CD4-positive, alpha-beta T cell treated with Interleukin-21 for 1 hour (primary cell): ENCODE results near the gene AFG1L.
A peak's percentile ranks its signal among the peaks of the same experiment; 100 is the strongest.
"Not testable (repeated sequence)": the region's sequence is repeated elsewhere in the genome, so short reads cannot be mapped to it uniquely, and the experiment has no call there.

Experiments used
- DNase-seq: peaks from one replicate; pipeline ENCODE4 v3.0.0-alpha.2; 2020

AFG1L gene

DNA sequence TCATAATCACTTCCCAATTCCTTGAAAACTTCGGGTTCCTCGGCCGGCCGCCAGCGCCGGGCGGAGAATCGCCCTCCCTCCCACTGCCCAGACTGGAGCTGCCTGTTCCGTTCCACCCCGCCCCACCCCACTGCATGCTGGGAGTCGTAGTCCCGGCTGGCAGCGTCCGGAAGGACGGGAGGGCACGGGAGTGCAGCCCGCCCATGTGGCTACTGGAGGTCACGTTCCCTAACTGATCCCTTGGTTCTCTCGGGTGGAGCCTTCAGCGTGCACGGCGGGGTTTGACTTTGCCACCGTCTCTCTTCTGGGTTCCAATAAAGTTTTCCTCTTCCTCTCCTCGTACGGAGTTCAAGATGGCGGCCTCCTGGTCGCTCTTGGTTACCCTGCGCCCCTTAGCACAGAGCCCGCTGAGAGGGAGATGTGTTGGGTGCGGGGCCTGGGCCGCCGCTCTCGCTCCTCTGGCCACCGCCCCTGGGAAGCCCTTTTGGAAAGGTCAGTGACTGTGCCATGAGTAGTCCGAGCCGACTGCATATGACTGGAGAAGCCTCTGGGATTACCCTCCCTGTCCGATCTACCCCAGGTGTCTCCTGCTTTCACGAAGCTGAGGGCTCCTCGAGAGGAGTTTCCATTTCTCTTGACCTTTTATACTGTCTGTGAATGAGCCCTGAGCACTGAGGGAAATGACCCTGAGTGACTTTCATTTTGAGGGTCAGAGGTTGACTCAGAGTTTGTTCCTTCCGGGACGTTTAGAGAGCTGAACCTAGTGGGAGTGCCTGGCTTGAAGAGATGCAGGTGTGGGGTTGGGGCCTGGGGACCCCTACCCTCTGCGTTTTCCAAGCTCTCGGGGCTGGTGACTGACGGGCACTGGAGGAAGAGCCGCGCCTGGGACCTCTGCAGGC, at the start of gene AFG1L:
TSS of gene AFG1L (plus strand) at position 328 of the 899 bp plus-strand sequence. CDS start at position 354, 26 bp downstream.
- DNase-seq = peak; percentile 87

DNA sequence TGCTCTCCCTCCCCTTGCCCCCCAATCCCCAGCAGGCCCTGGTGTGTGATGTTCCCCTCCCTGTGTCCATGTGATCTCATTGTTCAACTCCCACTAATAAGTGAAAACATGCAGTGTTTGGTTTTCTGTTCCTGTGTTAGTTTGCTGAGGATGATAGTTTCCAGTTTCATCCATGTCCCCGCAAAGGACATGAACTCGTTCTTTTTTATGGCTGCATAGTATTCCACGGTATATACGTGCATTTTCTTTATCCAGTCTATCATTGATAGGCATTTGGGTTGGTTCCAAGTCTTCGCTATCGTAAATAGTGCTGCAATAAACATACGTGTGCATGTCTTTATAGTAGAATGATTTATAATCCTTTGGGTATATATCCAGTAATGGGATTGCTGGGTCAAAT, 49.8 kb upstream of the AFG1L start:
- DNase-seq = not testable (repeated sequence)

DNA sequence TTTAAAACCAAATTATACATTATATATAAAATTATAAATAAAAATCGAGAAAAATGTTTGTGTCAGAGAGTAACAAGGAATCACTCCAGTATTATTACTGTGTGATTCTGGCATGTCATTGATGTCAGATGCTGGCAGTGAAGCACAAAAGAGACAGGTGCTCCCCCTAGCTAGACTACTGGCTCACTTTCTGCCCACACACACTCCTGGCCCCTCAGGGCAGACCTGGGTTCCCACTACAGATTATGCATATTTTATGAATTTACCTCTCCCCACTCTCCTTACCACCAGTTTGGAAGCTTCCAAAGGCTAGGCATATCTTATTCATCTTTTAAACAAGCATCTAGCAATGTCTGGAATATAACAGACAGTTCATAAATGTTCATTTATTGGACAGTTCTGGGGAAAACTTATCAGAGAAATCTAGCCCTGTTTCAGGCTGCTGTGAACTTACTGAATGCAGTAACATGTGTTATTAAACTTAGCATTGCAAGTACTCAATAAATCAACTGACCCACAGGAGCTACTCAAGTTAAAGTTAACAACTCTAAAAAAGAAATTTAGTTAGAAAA, 46.8 kb upstream of the AFG1L start:
- no peak for DNase-seq

DNA sequence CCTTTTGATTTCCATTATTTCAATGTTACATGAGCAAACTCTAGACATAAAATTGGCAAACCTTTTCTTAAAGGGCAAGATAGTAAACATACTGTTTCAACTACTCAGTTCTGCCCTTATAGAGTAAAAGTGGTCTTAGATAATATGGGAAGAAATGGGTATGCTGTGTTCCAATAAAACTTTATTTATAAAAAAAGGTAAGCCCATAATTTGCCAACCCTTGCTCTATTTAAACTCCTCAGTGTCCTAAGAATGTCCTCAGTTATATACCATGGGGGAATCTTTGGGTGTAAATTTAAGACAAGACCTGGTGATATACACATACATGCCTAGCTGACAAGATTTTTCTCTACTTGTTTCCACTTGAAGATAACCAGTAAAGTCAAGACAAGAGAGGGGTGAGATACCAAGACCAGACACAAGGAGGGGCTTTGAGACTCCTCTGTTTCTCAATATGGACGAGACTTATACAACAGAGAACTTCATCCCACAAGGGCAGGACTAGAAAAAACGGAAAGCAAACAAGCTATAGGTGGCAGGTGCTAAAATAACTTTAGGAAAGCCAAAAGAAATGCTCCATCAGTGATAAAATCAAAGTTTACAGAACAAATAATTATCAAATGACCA, 44.5 kb upstream of the AFG1L start:
- no peak for DNase-seq

DNA sequence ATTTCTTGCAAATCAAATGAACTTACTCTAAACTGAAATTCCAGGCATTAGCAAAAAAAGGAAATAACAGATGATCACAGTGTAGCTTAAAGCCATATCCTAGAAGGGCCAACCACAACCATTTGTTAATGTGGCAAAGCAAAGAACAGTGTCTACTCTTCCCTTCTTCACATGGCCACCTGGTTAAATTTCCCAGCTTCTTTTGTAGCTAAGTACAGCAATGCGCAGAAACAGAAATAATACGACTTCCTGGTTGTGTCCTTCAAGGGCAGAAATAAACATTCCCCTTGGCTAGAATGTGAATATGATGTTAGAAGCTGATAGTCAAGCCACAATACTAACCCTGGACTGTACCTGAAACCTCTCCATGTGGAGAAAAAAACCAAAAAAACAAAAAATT, 43.6 kb upstream of the AFG1L start:
- no peak for DNase-seq

DNA sequence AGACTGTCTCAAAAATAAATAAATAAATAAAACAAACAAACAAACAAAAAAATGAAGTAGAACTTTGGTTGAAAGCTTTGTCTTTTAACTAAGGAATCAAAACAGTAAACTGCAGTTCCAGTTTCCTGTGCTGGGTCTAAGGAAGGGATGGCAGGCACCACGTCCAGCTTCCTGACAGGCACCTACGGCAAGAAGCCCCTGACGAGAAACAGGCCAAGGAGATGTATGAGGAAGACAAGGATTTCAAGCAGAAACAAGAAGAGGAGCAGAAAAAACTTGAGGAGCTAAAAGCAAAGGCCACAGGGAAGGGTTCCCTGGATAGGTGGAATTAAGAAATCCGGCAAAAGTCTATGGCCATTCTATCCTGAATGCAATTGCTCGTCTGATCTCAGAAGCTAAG, 42.8 kb upstream of the AFG1L start:
- DNase-seq = no peak

DNA sequence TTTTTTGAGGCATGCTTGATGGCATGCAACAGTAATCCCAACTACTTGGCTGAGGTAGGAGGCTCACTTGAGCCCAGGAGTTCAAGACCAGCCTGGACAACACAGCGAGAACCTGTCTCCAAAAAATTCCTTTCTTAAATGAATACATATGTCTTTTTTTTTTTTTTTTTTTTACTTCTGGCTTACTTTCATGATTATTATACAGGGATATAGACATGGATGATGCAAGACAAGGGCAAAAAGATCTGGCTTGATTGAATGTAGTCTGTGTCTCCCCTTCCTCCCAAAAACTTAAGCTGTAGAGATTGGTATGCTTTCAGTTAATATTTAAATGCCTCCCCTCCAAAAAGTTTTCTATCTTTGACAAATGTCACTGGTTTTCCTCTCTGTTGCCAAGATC, 41.6 kb upstream of the AFG1L start:
- DNase-seq = no peak

DNA sequence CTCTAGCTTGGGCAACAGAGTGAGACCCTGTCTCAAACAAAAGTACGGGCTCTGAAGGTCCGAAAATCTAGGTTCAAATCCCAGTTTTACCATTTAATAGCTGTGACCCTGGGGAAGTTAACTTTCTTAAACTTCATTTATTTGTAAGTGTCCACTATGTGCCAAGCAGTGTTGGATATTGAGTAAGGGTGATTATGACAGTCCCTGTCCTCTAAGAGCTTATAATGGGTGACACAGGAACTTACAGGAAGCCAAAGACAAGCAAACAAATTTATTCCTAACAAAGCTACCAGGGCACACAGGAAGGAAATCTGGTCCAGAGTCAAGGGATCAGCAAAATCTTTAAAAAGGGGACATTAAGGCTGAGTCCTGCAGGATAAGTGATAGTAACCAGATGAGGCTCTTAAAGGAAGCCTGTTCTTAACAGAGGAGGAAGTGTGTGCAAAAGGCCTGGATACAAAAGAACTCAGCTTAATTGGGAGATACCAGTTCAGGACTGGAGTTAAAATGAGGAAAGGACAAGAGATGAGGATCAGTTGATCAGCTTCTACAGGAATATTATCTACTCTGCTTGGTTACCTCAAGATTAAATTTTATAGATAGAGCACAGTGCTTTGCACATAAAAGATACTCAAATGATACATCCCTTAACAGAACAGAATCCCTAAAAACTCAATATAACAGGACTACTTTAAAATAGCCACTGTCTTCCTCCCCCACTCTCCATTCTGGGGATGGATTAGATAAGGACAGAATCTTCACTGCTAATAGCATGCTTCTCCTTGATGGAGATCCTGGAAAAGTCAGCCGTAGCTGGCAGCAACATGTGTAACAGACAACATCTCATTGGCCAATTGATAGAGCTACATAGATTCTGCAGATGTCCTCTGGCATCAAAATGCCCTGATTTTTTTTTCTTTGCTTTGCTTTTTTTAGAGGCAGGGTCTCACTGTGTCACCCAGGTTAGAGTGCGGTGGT, 40.1 kb upstream of the AFG1L start:
- no peak for DNase-seq

DNA sequence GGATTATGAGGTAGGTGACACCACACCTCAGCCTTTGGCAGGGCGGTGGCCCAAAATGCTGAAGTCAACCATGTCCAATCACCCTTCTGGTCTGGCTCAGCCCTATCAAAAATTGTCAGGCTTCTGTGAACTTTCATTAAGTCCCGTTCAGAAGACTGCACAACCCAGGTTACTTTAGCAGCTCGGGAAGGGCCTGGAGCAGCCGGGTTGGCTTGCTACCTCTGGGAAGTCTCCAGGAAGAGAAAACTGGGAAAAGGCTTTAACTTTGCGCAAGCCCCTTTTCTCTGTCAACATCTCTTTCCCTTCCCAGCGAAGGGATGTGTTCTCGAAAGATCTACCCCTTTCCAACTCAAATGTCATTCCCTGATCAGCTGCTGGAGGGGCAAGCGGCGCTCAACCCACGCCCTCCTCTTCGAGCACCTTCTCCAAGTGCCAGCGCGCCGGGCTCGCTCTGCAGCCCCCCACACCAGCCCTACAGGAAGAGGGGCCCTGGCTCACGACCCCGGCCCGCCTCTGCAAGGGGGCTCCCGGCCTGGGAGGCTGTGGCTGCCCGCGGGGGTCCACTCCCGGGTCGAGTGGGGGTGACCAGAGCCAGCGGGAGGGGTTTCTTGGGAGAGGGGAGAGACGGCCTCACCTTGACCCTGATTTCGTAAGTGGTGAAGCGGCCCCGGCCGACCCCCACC, 34.6 kb upstream of the AFG1L start:
- peak; percentile 25 for DNase-seq

DNA sequence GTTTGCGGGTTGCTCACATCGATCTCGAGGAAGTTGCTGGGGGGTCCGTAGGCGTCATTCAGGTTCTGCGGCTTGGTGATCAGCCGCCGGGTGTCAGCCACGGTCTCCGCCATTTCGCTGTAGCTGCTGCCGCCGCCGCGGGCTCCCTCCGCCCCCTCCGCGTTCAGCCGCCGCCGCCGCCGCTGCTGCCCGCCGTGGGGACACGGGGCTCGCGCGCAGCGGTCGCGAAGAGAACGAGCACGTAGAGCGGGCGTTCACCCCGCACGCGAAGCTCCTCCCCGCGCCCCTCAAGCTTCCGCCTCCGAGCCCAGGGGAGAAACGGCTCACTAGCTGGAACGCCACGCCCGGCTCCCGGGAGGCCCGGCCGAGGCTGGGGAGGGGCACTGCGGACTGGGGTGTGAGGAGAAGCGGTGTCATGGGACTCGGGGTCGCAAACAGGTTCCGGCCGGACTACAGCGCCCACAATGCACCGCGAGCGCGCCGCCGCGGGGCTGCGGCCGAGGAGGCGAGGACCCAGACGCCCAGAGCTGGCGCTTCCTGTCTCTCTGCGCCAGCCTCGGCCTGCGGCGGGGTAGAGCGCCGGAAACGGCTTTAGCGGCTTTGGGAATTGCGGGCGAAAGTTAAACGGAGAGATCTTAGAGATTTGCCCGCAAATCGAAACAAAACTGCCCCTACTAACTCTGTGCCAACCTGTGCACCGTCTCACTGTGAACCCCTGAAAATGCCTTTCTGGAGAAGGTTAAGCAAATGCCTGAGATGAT, 33.9 kb upstream of the AFG1L start, which contains the start of gene SNX3:
TSS of gene SNX3 (minus strand) at position 232 of the 761 bp plus-strand sequence. CDS start at position 113, 119 bp downstream.
- peak; percentile 91 for DNase-seq

DNA sequence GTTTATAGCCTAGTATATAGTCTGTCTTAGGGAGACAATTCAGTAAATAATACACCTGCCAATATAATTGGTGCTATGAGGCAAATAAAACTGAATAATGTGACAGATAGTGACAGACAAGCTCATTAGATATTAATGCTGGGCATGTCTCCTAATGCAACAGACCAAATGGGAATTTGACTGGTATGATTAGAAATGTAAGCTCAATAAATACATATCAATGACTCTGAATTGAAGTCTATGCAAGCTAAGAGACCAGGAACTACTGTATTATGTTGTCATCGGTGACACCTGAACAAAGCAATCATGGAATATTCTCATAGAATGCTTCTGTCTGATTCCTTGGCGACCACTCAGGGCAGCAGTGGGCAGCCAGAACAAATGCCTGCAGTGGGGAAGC, 31.5 kb upstream of the AFG1L start:
- no peak for DNase-seq

DNA sequence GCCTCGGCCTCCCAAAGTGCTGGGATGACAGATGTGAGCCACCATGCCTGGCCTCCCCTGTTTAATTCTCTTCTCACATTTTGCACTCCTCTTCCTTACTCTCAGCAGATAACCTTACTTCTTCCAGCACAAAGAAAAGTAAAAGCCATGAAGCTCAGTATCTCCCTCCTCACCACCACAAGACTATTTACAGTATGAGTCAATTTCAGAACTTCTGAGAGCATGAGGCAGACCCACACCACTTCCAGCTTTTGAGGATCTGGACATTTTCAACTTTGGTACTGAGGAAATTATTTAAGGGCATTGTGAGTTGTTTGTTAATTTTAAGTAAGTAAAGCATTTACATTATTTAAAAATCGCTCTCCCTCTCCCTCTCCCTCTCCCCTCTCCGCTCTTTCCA, 26.0 kb upstream of the AFG1L start:
- DNase-seq = no peak

DNA sequence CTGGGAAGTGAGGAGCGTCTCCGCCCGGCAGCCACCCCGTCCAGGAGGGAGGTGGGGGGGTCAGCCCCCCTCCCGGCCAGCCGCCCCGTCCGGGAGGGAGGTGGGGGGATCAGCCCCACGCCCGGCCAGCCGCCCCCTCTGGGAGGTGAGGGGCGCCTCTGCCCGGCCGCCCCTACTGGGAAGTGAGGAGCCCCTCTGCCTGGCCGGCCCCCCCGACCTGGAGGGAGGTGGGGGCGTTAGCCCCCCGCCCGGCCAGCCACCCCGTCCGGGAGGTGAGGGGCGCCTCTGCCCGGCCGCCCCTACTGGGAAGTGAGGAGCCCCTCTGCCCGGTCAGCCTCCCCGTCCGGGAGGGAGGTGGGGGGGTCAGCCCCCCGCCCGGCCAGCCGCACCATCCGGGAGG, 24.9 kb upstream of the AFG1L start:
- not testable (repeated sequence) for DNase-seq

DNA sequence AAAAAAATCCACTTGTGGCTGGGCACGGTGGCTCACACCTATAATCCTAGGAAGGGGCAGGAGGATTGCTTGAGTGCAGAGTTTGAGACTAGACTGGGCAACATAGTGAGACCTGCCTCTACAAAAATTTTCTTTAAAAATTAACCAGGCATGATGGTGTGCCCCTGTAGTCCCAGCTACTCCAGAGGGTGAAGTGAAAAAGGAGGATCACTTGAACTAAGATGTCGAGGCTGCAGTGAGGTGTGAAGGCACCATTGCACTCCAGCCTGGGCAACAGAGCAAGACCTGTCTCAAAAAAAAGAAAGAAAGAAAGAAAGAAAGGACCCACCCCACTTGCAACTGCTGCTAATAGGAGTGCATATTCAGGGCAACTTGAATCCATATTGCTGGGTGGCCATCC, 20.3 kb upstream of the AFG1L start:
- no peak for DNase-seq

DNA sequence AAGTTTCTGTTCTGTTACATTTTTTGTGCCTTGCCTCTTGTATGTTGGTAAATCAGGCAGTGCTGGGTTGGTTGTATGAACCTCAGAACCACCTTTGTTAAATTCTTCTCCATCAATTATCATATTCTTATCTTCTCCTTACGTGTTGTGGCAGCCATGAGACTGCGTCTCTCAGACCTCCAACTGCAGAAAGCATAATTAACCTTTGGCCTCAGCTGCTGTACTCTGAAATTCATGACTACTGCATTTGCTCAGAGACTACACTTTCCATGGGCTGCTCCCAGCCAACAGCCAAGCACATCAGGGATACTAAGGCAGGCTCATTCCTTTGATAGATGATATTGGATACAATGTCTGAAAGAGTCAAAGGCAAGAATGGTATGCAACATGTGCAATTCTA, 18.9 kb upstream of the AFG1L start:
- DNase-seq = no peak

DNA sequence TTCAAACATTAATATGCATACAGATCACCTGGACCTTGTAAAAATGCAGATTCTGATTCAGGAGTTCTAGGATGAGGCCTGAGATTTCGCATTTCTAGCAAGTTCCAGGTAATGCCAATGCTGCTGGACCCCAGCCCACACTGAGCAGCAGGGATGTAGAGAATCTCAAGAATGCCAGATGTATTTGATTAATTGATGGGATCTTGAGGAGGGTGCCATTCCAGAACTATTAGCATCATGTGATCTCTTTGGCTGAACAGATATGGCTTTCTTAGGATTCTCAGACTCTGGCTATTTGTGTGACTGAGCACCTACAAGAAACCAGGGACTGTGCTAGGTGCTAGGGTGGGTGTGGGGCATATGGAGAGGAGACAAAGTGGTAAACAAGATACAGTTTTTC, 17.6 kb upstream of the AFG1L start:
- DNase-seq = no peak

DNA sequence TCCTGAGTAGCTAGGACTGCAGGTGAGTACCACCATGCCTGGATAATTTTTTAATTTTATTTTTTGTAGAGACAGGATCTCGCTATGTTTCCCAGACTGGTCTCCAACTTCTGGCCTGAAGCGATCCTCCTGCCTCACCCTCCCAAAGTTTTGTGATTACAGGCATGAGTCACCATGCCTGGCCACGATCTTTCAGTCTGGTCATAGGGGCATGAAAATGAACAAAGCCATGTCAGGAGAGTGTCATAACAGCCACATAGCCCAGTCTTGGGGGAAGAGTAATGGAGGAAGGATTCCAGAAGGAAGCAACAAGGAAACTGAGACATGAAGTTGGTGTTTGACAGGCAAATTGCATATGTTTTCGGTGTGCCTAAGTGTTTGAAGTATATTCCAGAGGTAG, 17.0 kb upstream of the AFG1L start:
- no peak for DNase-seq

DNA sequence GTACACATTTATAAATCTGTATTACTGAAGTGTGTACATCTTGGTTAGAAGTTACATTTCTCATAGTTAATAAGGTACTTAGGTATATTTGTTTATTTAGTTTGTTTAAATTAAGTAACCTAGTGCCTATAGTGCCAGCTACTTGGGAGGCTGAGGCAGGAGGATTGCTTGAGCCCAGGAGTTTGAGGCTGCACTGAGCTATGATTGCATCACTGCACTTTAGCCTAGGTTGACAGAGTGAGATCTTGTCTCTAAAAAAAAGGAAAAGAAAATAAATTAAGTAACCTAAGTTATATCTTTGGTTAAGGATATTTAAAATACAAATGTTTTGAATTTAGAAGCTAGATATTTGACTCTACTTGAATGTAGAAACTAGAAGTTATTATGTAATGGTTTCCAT, 9.5 kb upstream of the AFG1L start:
- DNase-seq = no peak

DNA sequence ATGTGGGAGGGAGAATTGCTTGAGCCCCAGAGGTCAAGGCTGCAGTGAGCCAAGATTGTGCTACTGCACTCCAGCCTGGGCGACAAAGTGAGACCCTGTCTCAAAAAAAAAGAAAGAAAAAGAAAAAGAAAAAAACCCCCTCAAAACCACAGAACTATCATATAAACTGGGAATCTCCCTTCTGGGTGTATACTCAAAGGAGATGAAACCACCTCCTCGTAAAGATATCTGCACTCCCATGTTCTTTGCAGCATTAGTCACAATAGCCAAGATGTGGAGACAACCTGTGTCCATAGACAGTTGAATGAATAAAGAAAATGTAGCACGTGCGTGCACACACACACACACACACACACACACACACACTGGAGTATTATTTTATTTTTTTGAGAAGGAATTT, 8.5 kb upstream of the AFG1L start:
- no peak for DNase-seq

DNA sequence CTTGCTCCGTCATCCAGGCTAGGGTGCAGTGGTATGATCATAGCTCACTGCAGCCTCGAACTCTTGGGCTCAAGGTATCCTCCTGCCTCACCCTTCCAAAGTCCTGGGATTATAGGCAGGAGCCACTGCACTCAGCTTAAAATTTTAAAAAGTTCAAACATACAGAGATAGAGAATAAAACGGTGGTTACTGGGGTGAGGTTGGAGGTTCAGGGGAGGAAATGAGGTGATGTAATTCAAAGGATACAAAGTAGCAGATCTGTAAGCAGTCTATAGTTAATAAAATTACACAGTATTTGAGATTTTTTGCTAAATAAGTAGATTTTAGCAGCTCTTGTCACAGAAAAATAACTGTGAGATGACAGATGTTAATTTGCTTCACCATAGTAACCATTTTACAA, 7.5 kb upstream of the AFG1L start:
- DNase-seq = no peak

DNA sequence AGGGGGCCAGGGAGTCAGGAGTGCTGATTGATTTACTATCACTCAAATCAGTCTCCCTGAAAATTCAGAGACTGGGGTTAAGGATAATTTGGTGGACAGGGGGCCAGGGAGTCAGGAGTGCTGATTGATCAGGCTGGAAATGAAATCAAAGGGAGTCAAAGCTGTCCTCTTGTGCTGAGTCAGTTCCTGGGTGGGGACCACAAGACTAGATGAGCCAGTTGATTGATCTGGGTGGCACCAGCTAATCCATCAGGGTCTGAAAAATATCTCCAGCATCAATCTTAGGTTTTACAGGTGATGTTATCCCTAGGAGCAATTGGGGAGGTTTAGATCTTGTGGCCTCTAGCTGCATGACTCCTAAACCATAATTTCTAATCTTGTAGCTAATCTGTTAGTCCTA, 6.1 kb upstream of the AFG1L start:
- no peak for DNase-seq
